Measurements from ENCODE around the gene SMIM9.

SMIM9 gene

GRCh38 chrX:154809939-154810665 is 24.4 kb downstream of the SMIM9 start:
- TF ChIP-seq GABPA (IDR thresholded peaks at IDR 0.05; ENCODE audit: low read depth) (no peak), POLR2AphosphoS5 (IDR thresholded peaks at IDR 0.05; ENCODE audit: low read depth) (no peak), SPI1 (IDR thresholded peaks at IDR 0.05; ENCODE audit: borderline replicate concordance, low read depth) (no peak), REST (IDR thresholded peaks at IDR 0.05; ENCODE audit: insufficient replicate concordance, low read depth) (no peak)
- TF ChIP-seq, protein P1, sequence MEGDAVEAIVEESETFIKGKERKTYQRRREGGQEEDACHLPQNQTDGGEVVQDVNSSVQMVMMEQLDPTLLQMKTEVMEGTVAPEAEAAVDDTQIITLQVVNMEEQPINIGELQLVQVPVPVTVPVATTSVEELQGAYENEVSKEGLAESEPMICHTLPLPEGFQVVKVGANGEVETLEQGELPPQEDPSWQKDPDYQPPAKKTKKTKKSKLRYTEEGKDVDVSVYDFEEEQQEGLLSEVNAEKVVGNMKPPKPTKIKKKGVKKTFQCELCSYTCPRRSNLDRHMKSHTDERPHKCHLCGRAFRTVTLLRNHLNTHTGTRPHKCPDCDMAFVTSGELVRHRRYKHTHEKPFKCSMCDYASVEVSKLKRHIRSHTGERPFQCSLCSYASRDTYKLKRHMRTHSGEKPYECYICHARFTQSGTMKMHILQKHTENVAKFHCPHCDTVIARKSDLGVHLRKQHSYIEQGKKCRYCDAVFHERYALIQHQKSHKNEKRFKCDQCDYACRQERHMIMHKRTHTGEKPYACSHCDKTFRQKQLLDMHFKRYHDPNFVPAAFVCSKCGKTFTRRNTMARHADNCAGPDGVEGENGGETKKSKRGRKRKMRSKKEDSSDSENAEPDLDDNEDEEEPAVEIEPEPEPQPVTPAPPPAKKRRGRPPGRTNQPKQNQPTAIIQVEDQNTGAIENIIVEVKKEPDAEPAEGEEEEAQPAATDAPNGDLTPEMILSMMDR (IDR thresholded peaks at IDR 0.05; ENCODE audit: insufficient read depth, low read length) = no peak
- H3K27me3 ChIP-seq (ENCODE audit: insufficient read depth, poor library complexity, severe bottlenecking) = no peaks in the 10 kb centered on the region
- no peak for DNase-seq (ENCODE audit: low read depth in 1 of 2, low spot score in 1 of 2)
- H3K4me3 ChIP-seq (replicated peaks; ENCODE audit: insufficient read depth, low read length) = no peak overlapping the region
- H3K27ac ChIP-seq (replicated peaks) = 0 out of 2 replicates have a peak overlapping the region, but pooled peaks have one; percentile 12

DNA sequence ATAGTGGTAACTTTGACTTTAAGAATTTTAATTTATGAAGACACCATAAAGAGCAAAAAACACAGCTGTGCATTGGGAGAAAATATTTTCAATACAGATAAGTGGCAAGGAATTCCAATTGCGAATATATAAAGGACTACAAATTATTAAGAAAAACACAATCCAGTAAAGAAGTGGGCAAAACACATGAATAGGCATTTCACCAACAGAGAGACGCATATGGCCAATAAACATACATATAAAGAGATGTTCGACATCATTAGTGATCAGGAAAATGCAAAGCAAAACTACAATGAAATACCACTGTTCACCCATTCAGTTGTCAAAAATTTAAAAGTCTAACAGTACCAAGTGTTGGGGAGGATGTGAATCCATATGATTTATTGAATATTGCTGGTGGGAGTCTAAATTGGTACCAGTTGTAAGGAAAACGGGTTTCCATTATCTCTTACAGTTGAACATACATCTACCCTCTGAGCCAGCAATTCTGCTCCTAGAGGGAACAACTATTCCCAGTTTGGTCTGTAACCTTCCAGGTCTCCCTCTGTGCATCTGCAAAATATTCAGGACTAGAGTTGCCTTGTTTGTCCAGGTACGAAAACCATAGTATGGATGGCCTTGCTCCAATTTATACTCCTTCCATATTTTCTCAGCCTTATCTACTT is 27.5 kb downstream of the SMIM9 start:
- H3K4me3 ChIP-seq (replicated peaks; ENCODE audit: insufficient read depth, low read length) = no peak overlapping the region
- no peak for TF ChIP-seq GABPA (IDR thresholded peaks at IDR 0.05; ENCODE audit: low read depth)
- no peak for TF ChIP-seq SPI1 (IDR thresholded peaks at IDR 0.05; ENCODE audit: borderline replicate concordance, low read depth)
- no peak for TF ChIP-seq POLR2AphosphoS5 (IDR thresholded peaks at IDR 0.05; ENCODE audit: low read depth)
- TF ChIP-seq, protein P1 (IDR thresholded peaks at IDR 0.05; ENCODE audit: insufficient read depth, low read length) = no peak
- no peak for TF ChIP-seq REST (IDR thresholded peaks at IDR 0.05; ENCODE audit: insufficient replicate concordance, low read depth)
- DNase-seq (ENCODE audit: low read depth in 1 of 2, low spot score in 1 of 2) = no peak
- no peak overlapping the region for H3K27ac ChIP-seq (replicated peaks)
- no peaks in the 10 kb centered on the region for H3K27me3 ChIP-seq (ENCODE audit: insufficient read depth, poor library complexity, severe bottlenecking)

DNA sequence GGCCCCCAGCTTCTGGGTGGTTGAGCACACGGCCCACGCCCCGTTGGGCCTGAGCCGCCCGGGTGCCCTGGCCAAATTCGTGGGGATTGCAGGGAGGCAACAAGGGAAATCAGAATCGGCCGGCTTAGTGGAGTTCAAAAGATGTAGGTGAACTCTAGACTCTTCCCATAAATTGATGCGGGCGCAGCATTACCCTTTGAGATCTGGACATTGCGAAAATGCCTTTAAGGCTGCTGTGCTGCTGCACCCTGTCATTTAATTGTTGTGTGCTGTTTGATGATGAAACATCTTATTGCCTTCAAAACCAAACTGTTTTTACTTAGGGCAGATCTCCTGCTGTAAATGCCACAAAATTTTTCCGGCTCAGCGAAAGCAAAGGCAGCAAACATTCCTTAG is 28.8 kb downstream of the SMIM9 start:
- Histone ChIP-seq H3K27ac (replicated peaks) (peak overlapping the region; percentile 56), H3K27me3 (ENCODE audit: insufficient read depth, poor library complexity, severe bottlenecking) (no peaks in the 10 kb centered on the region), H3K4me3 (replicated peaks; ENCODE audit: insufficient read depth, low read length) (peak overlapping the region; percentile 42)
- no peak for DNase-seq (ENCODE audit: low read depth in 1 of 2, low spot score in 1 of 2)
- TF ChIP-seq POLR2AphosphoS5 (IDR thresholded peaks at IDR 0.05; ENCODE audit: low read depth) (no peak), GABPA (IDR thresholded peaks at IDR 0.05; ENCODE audit: low read depth) (no peak)
- TF ChIP-seq, protein P1 (IDR thresholded peaks at IDR 0.05; ENCODE audit: insufficient read depth, low read length) = no peak

Data from HL-60 (cell line).